ENCODE results near the gene MNAT1. TPM values are rescaled to one million over a fixed set of nuclear protein-coding genes. Genes with fewer than 3 reads are reported as not detected.

MNAT1 gene
- total and polyA plus RNA-seq, 2 experiments from 2014 or later = 51.6 to 85.0 TPM

DNA sequence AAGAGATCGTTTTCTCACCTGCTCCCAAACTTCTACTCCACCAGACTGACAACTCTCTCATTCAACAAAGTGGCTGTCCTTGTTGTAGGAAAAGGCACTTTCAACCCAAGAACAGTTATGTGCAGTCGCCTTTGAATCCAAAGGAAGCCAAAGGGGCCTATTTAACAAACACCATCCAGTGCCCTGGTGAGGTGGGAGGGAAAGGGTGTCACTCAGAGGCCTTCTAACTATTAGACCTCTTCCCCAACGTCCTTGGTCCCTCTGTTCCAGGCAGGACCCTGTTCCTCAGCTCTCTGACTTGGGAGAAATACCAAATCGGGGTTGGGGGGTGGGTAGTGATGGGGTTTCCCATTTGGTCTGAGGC, 13.6 kb upstream of the MNAT1 start (continued):
- TF ChIP-seq, protein P1, sequence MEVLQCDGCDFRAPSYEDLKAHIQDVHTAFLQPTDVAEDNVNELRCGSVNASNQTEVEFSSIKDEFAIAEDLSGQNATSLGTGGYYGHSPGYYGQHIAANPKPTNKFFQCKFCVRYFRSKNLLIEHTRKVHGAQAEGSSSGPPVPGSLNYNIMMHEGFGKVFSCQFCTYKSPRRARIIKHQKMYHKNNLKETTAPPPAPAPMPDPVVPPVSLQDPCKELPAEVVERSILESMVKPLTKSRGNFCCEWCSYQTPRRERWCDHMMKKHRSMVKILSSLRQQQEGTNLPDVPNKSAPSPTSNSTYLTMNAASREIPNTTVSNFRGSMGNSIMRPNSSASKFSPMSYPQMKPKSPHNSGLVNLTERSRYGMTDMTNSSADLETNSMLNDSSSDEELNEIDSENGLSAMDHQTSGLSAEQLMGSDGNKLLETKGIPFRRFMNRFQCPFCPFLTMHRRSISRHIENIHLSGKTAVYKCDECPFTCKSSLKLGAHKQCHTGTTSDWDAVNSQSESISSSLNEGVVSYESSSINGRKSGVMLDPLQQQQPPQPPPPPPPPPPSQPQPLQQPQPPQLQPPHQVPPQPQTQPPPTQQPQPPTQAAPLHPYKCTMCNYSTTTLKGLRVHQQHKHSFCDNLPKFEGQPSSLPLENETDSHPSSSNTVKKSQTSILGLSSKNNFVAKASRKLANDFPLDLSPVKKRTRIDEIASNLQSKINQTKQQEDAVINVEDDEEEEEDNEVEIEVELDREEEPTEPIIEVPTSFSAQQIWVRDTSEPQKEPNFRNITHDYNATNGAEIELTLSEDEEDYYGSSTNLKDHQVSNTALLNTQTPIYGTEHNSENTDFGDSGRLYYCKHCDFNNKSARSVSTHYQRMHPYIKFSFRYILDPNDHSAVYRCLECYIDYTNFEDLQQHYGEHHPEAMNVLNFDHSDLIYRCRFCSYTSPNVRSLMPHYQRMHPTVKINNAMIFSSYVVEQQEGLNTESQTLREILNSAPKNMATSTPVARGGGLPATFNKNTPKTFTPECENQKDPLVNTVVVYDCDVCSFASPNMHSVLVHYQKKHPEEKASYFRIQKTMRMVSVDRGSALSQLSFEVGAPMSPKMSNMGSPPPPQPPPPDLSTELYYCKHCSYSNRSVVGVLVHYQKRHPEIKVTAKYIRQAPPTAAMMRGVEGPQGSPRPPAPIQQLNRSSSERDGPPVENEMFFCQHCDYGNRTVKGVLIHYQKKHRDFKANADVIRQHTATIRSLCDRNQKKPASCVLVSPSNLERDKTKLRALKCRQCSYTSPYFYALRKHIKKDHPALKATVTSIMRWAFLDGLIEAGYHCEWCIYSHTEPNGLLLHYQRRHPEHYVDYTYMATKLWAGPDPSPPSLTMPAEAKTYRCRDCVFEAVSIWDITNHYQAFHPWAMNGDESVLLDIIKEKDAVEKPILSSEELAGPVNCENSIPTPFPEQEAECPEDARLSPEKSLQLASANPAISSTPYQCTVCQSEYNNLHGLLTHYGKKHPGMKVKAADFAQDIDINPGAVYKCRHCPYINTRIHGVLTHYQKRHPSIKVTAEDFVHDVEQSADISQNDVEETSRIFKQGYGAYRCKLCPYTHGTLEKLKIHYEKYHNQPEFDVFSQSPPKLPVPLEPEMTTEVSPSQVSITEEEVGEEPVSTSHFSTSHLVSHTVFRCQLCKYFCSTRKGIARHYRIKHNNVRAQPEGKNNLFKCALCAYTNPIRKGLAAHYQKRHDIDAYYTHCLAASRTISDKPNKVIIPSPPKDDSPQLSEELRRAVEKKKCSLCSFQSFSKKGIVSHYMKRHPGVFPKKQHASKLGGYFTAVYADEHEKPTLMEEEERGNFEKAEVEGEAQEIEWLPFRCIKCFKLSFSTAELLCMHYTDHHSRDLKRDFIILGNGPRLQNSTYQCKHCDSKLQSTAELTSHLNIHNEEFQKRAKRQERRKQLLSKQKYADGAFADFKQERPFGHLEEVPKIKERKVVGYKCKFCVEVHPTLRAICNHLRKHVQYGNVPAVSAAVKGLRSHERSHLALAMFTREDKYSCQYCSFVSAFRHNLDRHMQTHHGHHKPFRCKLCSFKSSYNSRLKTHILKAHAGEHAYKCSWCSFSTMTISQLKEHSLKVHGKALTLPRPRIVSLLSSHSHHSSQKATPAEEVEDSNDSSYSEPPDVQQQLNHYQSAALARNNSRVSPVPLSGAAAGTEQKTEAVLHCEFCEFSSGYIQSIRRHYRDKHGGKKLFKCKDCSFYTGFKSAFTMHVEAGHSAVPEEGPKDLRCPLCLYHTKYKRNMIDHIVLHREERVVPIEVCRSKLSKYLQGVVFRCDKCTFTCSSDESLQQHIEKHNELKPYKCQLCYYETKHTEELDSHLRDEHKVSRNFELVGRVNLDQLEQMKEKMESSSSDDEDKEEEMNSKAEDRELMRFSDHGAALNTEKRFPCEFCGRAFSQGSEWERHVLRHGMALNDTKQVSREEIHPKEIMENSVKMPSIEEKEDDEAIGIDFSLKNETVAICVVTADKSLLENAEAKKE (CRISPR knock-in tag; IDR thresholded peaks at IDR 0.05) = no peak
- TF ChIP-seq JUNB (IDR thresholded peaks at IDR 0.05; ENCODE audit: unreplicated experiment) (no peak), CREB1 (CRISPR knock-in tag; IDR thresholded peaks at IDR 0.05; ENCODE audit: low read depth) (no peak), STAT1 (IDR thresholded peaks at IDR 0.05; ENCODE audit: unreplicated experiment) (no peak)

DNA sequence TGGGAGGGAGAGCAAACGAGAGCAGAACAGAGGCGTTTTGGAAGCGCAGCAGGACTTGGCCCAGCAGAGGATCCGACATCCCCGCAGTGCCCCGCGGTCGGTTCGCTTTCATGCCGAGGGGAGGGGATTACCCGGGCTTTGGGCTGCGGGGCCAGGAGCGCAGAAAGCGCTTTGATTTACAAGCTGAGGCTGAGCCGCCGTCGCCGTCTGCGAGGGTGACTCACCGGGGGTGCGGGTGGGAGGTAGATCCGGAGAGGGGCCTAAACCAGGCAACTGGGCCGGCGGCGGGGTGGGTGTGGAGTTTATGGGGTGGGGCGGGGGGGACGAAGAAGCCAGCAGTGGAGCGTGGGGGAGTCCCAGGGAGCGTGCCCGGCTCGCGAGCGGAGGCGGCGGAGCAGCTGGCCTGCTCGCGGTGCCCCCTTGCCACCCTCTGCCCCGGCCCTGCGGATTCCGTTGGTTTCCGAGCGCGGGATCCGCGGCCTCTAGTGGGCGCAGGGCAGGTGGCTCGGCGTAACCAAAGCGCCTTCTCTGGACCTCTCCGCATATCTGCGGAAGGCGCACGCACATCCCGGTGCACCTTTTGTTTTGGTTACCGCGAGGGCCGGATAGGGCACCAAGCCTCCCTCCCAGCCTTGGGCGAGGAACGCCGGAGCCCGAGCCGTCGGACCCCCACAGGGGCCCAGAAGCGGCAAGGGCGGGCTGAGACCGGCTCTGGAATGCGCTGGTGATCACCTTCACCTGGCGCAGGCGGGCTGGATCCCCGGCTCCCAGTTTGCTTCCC, 13.0 kb upstream of the MNAT1 start:
- ATAC-seq (peak; percentile 64), DNase-seq (ENCODE audit: low spot score) (peak; percentile 89)
- Histone ChIP-seq H3K27ac (ENCODE audit: low read depth) (peak overlapping the region; percentile 93), H3K79me2 (replicated peaks; ENCODE audit: insufficient read depth) (peaks cover 68% of the 10 kb centered on the region), H3F3A (replicated peaks; ENCODE audit: low read depth) (peaks cover 3% of the 10 kb centered on the region; the same call in 1 of the 2 replicates), H3K4me3 (peak overlapping the region; percentile 97), H3K4me2 (peak overlapping the region; percentile 99), H3K36me3 (ENCODE audit: insufficient read depth) (peaks cover 32% of the 10 kb centered on the region), H3K27me3 (ENCODE audit: insufficient read depth) (peaks cover 6% of the 10 kb centered on the region), H4K20me1 (replicated peaks; ENCODE audit: insufficient read depth) (peaks cover 35% of the 10 kb centered on the region), H2AFZ (no peak overlapping the region), H3K9me2 (ENCODE audit: insufficient read depth) (no peaks in the 10 kb centered on the region), H3K4me1 (ENCODE audit: insufficient read depth) (peaks cover 20% of the 10 kb centered on the region)
- peaks cover 44% of the 10 kb centered on the region for H3K36me3 Mint-ChIP-seq (ENCODE audit: low read depth)
- peaks cover 13% of the 10 kb centered on the region for H3K27me3 Mint-ChIP-seq (ENCODE audit: insufficient read depth, low read depth, poor library complexity)
- H3K27ac Mint-ChIP-seq = no peak overlapping the region
- 0 out of 3 replicates have a peak, but pooled peaks cover 2% of the 10 kb centered on the region for H3K9me3 Mint-ChIP-seq
- H3K4me1 Mint-ChIP-seq = peaks cover 25% of the 10 kb centered on the region
- H3K4me3 Mint-ChIP-seq = peak overlapping the region; percentile 91
- TF ChIP-seq, protein P2, sequence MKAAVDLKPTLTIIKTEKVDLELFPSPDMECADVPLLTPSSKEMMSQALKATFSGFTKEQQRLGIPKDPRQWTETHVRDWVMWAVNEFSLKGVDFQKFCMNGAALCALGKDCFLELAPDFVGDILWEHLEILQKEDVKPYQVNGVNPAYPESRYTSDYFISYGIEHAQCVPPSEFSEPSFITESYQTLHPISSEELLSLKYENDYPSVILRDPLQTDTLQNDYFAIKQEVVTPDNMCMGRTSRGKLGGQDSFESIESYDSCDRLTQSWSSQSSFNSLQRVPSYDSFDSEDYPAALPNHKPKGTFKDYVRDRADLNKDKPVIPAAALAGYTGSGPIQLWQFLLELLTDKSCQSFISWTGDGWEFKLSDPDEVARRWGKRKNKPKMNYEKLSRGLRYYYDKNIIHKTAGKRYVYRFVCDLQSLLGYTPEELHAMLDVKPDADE (IDR thresholded peaks at IDR 0.05) = no peak
- TF ChIP-seq CREB1 (CRISPR knock-in tag; IDR thresholded peaks at IDR 0.05; ENCODE audit: low read depth) (no peak), POLR2AphosphoS5 (IDR thresholded peaks at IDR 0.05; ENCODE audit: low read depth) (peak; percentile 17; the same call in 1 of the 2 replicates), JUNB (IDR thresholded peaks at IDR 0.05; ENCODE audit: unreplicated experiment) (no peak), STAT1 (IDR thresholded peaks at IDR 0.05; ENCODE audit: unreplicated experiment) (no peak), EZH2 (IDR thresholded peaks at IDR 0.05; ENCODE audit: low read depth, unreplicated experiment) (no peak), REST (IDR thresholded peaks at IDR 0.05; ENCODE audit: unreplicated experiment) (no peak), CTCF (conservative IDR thresholded peaks at IDR 0.05; ENCODE audit: low read depth in 2 of 2) (peak; percentile 11 to 50; a peak in 2 of 4 replicates), ZNF114 (CRISPR knock-in tag; IDR thresholded peaks at IDR 0.05) (no peak), ZNF331 (CRISPR knock-in tag; IDR thresholded peaks at IDR 0.05; ENCODE audit: low read depth) (no peak)
